ENCODE results near the gene UFC1.

UFC1 gene

GRCh38 chr1:161196111-161196510, 42.3 kb downstream of the UFC1 start:
- DNase-seq, result no peak

- no peak for DNase-seq
Measured at GRCh38 chr1:161196521-161197451, 43.0 kb downstream of the UFC1 start.

- no peak for DNase-seq
Measured at GRCh38 chr1:161197560-161198193, 43.9 kb downstream of the UFC1 start.

- no peak for DNase-seq
Measured at GRCh38 chr1:161198194-161198896, 44.6 kb downstream of the UFC1 start.

GRCh38 chr1:161198897-161199431, 45.2 kb downstream of the UFC1 start, which contains the start of gene ADAMTS4:
TSS of gene ADAMTS4 (minus strand) at chr1:161199054. CDS start at chr1:161198627, 427 bp downstream.
- no peak for DNase-seq

- DNase-seq, result no peak
Measured at GRCh38 chr1:161199506-161200139, 45.8 kb downstream of the UFC1 start.

- DNase-seq, result peak; percentile 57
Measured at GRCh38 chr1:161200421-161200991, 46.7 kb downstream of the UFC1 start.

GRCh38 chr1:161200992-161201835, 47.4 kb downstream of the UFC1 start:
- no peak for DNase-seq

- peak; percentile 98 for DNase-seq
Measured at GRCh38 chr1:161201836-161202712, 48.3 kb downstream of the UFC1 start, which contains the start of gene NDUFS2. TSS of gene NDUFS2 (plus strand) at chr1:161202367. CDS start at chr1:161202386, 19 bp downstream.

- no peak for DNase-seq
Measured at GRCh38 chr1:161206411-161207140, 52.8 kb downstream of the UFC1 start.

- no peak for DNase-seq
Measured at GRCh38 chr1:161207173-161207572, 53.4 kb downstream of the UFC1 start.

Data from CD4-positive, alpha-beta T cell treated with Interleukin-10 for 1 hour (primary cell).